ENCODE measurements around the gene CALML3. TPM values are rescaled to one million over a fixed set of nuclear protein-coding genes. Genes with fewer than 3 reads are reported as not detected.

The CALML3 gene
- total RNA-seq, 3 donors from 2014 or later (not counting 1 experiment from before 2014, with no cell fraction given) = not detected

- H3K4me3 Mint-ChIP-seq = no peak overlapping the region
- H3K4me1 Mint-ChIP-seq = peaks cover 0 to 25% of the 10 kb centered on the region in 2 donors
- Histone ChIP-seq H3K9me3 (ENCODE audit: control insufficient read depth, insufficient read depth, low read length) (no peaks in the 10 kb centered on the region), H3K27ac (ENCODE audit: low read length) (no peak overlapping the region), H3K4me3 (ENCODE audit: low read length) (no peak overlapping the region), H3K27me3 (ENCODE audit: control insufficient read depth, insufficient read depth, low read length) (no peaks in the 10 kb centered on the region), H3K36me3 (ENCODE audit: control insufficient read depth, insufficient read depth, low read length) (no peaks in the 10 kb centered on the region), H3K4me1 (ENCODE audit: control insufficient read depth, insufficient read depth, low read length) (peaks cover 29% of the 10 kb centered on the region)
- peaks cover 0 to 2% of the 10 kb centered on the region in 2 donors for H3K27me3 Mint-ChIP-seq (ENCODE audit: low read depth in 2 of 2)
- H3K27ac Mint-ChIP-seq = no peak overlapping the region
- ATAC-seq (no peak), DNase-seq (no peak)
- WGBS (ENCODE audit: insufficient coverage) = 74% methylated on average over 16 of the region's 17 CpGs
- H3K9me3 Mint-ChIP-seq = no peaks in the 10 kb centered on the region
- H3K36me3 Mint-ChIP-seq = no peaks in the 10 kb centered on the region
- intact Hi-C loops (cut with micrococcal nuclease) = no loop called here
- no peak for TF ChIP-seq CTCF (IDR thresholded peaks at IDR 0.05)
These were observed 26.1 kb downstream of the CALML3 start for GRCh38 chr10:5550621-5551530.

- TF ChIP-seq CTCF (IDR thresholded peaks at IDR 0.05) = no peak
- WGBS (ENCODE audit: insufficient coverage) = 40% methylated on average over 15 of the region's 15 CpGs
- Mint-ChIP-seq H3K4me3 (no peak overlapping the region), H3K27me3 (ENCODE audit: low read depth in 2 of 2) (peaks cover 0 to 2% of the 10 kb centered on the region in 2 donors), H3K36me3 (no peaks in the 10 kb centered on the region), H3K4me1 (peaks cover 0 to 25% of the 10 kb centered on the region in 2 donors), H3K27ac (no peak overlapping the region), H3K9me3 (no peaks in the 10 kb centered on the region)
- H3K36me3 ChIP-seq (ENCODE audit: control insufficient read depth, insufficient read depth, low read length) = no peaks in the 10 kb centered on the region
- H3K4me3 ChIP-seq (ENCODE audit: low read length) = no peak overlapping the region
- ATAC-seq (no peak), DNase-seq (peak in 1 of 2 donors; percentile 45)
- no peaks in the 10 kb centered on the region for H3K27me3 ChIP-seq (ENCODE audit: control insufficient read depth, insufficient read depth, low read length)
- intact Hi-C loops (cut with micrococcal nuclease) = no loop called here
- H3K9me3 ChIP-seq (ENCODE audit: control insufficient read depth, insufficient read depth, low read length) = no peaks in the 10 kb centered on the region
- no peak overlapping the region for H3K27ac ChIP-seq (ENCODE audit: low read length)
- H3K4me1 ChIP-seq (ENCODE audit: control insufficient read depth, insufficient read depth, low read length) = peaks cover 29% of the 10 kb centered on the region
These were observed 27.0 kb downstream of the CALML3 start for GRCh38 chr10:5551531-5552375.

- intact Hi-C loops (cut with micrococcal nuclease) = no loop called here
- WGBS (ENCODE audit: insufficient coverage) = 88% methylated on average over 23 of the region's 23 CpGs
- H3K4me1 ChIP-seq (ENCODE audit: control insufficient read depth, insufficient read depth, low read length) = peaks cover 29% of the 10 kb centered on the region
- no peak overlapping the region for H3K27ac Mint-ChIP-seq
- no peaks in the 10 kb centered on the region for H3K9me3 ChIP-seq (ENCODE audit: control insufficient read depth, insufficient read depth, low read length)
- H3K4me3 Mint-ChIP-seq = no peak overlapping the region
- no peaks in the 10 kb centered on the region for H3K27me3 ChIP-seq (ENCODE audit: control insufficient read depth, insufficient read depth, low read length)
- H3K9me3 Mint-ChIP-seq = no peaks in the 10 kb centered on the region
- no peak for TF ChIP-seq CTCF (IDR thresholded peaks at IDR 0.05)
- peaks cover 0 to 2% of the 10 kb centered on the region in 2 donors for H3K27me3 Mint-ChIP-seq (ENCODE audit: low read depth in 2 of 2)
- no peaks in the 10 kb centered on the region for H3K36me3 Mint-ChIP-seq
- no peaks in the 10 kb centered on the region for H3K36me3 ChIP-seq (ENCODE audit: control insufficient read depth, insufficient read depth, low read length)
- ATAC-seq (no peak), DNase-seq (no peak)
- no peak overlapping the region for H3K4me3 ChIP-seq (ENCODE audit: low read length)
- no peak overlapping the region for H3K27ac ChIP-seq (ENCODE audit: low read length)
- H3K4me1 Mint-ChIP-seq = peaks cover 0 to 25% of the 10 kb centered on the region in 2 donors
These were observed 27.9 kb downstream of the CALML3 start for GRCh38 chr10:5552376-5553321.
